Smooth muscle cell (in vitro differentiated cells): Measurements from ENCODE around the gene MRPS26. TPM values are rescaled to one million over a fixed set of nuclear protein-coding genes. Genes with fewer than 3 reads are reported as not detected.

Experiments used
- DNase-seq: peaks from one replicate; lab custom pipeline; 2025; ENCODE audit not compliant: unreplicated experiment; lab: John Stamatoyannopoulos, UW
- H2AFZ ChIP-seq: fragments of 200-600 bp; sonication (generic); 2 replicates; pipeline ENCODE4 v1.6.0; 2016; ENCODE audit warnings: antibody characterized with exemption, low read depth, mild to moderate bottlenecking
- H3F3A ChIP-seq: fragments of 200-600 bp; sonication (generic); 2 replicates; pipeline ENCODE4 v1.6.0; 2017; ENCODE audit warnings: antibody characterized with exemption, low read depth
- H3K27ac ChIP-seq: fragments of 200-600 bp; sonication (generic); 2 replicates; pipeline ENCODE4 v1.5.1; 2016; ENCODE audit warnings: low read depth, mild to moderate bottlenecking
- H3K27me3 ChIP-seq: fragments of 200-600 bp; sonication (generic); 2 replicates; pipeline ENCODE4 v1.6.1; 2016; ENCODE audit warnings: low read depth, mild to moderate bottlenecking
- H3K36me3 ChIP-seq: fragments of 200-600 bp; sonication (generic); 2 replicates; pipeline ENCODE4 v1.5.1; 2016; ENCODE audit warnings: low read depth
- H3K4me1 ChIP-seq: fragments of 200-600 bp; sonication (generic); 2 replicates; pipeline ENCODE4 v1.5.1; 2016; ENCODE audit warnings: low read depth
- H3K4me2 ChIP-seq: fragments of 200-600 bp; sonication (generic); 2 replicates; pipeline ENCODE4 v1.6.0; 2016; ENCODE audit warnings: mild to moderate bottlenecking
- H3K4me3 ChIP-seq: fragments of 200-600 bp; sonication (generic); 2 replicates; pipeline ENCODE4 v1.5.1; 2016; ENCODE audit warnings: mild to moderate bottlenecking
- H3K79me2 ChIP-seq: fragments of 200-600 bp; sonication (generic); 2 replicates; pipeline ENCODE4 v1.6.0; 2016; ENCODE audit warnings: low read depth, mild to moderate bottlenecking
- H3K9ac ChIP-seq: fragments of 200-600 bp; sonication (generic); 2 replicates; pipeline ENCODE4 v1.6.0; 2016; ENCODE audit warnings: low read depth
- H3K9me3 ChIP-seq: fragments of 200-600 bp; sonication (generic); replicated peaks from 2 replicates; pipeline ENCODE4 v1.5.1; 2016; ENCODE audit warnings: low read depth
- H4K20me1 ChIP-seq: fragments of 200-600 bp; sonication (generic); 2 replicates; pipeline ENCODE4 v1.6.0; 2016; ENCODE audit warnings: low read depth
- CTCF ChIP-seq: fragments of 200-600 bp; sonication (generic); IDR thresholded peaks from 2 replicates; pipeline ENCODE4 v1.5.1; 2017; ENCODE audit warnings: borderline replicate concordance, mild to moderate bottlenecking, antibody characterized with exemption; ENCODE audit not compliant: insufficient read depth, poor library complexity, severe bottlenecking
- WGBS: methylation state at CpG from one replicate; pipeline ENCODE4 v1.1.7; 2016; ENCODE audit warnings: low lambda C conversion rate; 5-methylcytosine and 5-hydroxymethylcytosine counted together
- polyA plus RNA-seq: library from polyadenylated mRNA; unstranded; fragments of >200 nt; fragmentation: Nextera tagmentation; extraction: Ambion mirVana; gene quantifications from 2 replicates; pipeline ENCODE4 v1.2.1, GENCODE V29; 2016
- total RNA-seq: library from RNA; depleted of rRNA; stranded (reverse); fragments of >200 nt; gene quantifications from 2 replicates; pipeline ENCODE4 v1.2.3, GENCODE V29; 2014

Gene MRPS26
- total and polyA plus RNA-seq, 2 experiments from 2014 or later = 18.3 to 62.9 TPM

- Histone ChIP-seq H3K79me2 (no peaks in the 10 kb centered on the region), H3K4me1 (no peaks in the 10 kb centered on the region), H3K36me3 (no peaks in the 10 kb centered on the region), H3K9me3 (no peaks in the 10 kb centered on the region), H4K20me1 (no peaks in the 10 kb centered on the region), H3K4me2 (no peak overlapping the region), H3K4me3 (no peak overlapping the region), H3K9ac (no peak overlapping the region), H2AFZ (no peak overlapping the region), H3K27me3 (no peaks in the 10 kb centered on the region), H3K27ac (no peak overlapping the region), H3F3A (no peaks in the 10 kb centered on the region)
- TF ChIP-seq CTCF = no peak
- no peak for DNase-seq
- 98% methylated on average over 8 of the region's 8 CpGs for WGBS
Measured at GRCh38 chr20:3040086-3040485, 5.8 kb upstream of the MRPS26 start.

GRCh38 chr20:3041854-3042409, 3.9 kb upstream of the MRPS26 start:
- no peaks in the 10 kb centered on the region for H3F3A ChIP-seq
- no peak overlapping the region for H3K9ac ChIP-seq
- no peaks in the 10 kb centered on the region for H4K20me1 ChIP-seq
- no peaks in the 10 kb centered on the region for H3K36me3 ChIP-seq
- no peaks in the 10 kb centered on the region for H3K4me1 ChIP-seq
- no peak for DNase-seq
- H2AFZ ChIP-seq = no peak overlapping the region
- peaks cover 8% of the 10 kb centered on the region for H3K79me2 ChIP-seq
- H3K4me3 ChIP-seq = no peak overlapping the region
- 84% methylated on average over 10 of the region's 10 CpGs for WGBS
- H3K9me3 ChIP-seq = no peaks in the 10 kb centered on the region
- no peak overlapping the region for H3K27ac ChIP-seq
- H3K27me3 ChIP-seq = no peaks in the 10 kb centered on the region
- H3K4me2 ChIP-seq = no peak overlapping the region
- no peak for TF ChIP-seq CTCF

- no peak overlapping the region for H3K27ac ChIP-seq
- whole genome bisulfite sequencing = 93% methylated on average over 5 of the region's 5 CpGs
- TF ChIP-seq CTCF = no peak
Measured at GRCh38 chr20:3042625-3043024, 3.2 kb upstream of the MRPS26 start.

GRCh38 chr20:3043322-3043721, 2.5 kb upstream of the MRPS26 start, which contains the start of gene GNRH2:
Gene GNRH2, plus strand, starts transcription at chr20:3043622. Its CDS starts 793 bp downstream, at chr20:3044415.
- DNase-seq = no peak
- Histone ChIP-seq H4K20me1 (no peaks in the 10 kb centered on the region), H2AFZ (no peak within 1 kb of the TSS), H3F3A (no peaks in the 10 kb centered on the region), H3K9me3 (no peaks in the 10 kb centered on the region), H3K4me3 (no peak within 1 kb of the TSS), H3K27ac (no peak within 1 kb of the TSS), H3K79me2 (peaks cover 13% of the 10 kb centered on the region), H3K36me3 (no peaks in the 10 kb centered on the region), H3K9ac (no peak within 1 kb of the TSS), H3K4me1 (no peaks in the 10 kb centered on the region), H3K4me2 (no peak within 1 kb of the TSS), H3K27me3 (no peaks in the 10 kb centered on the region)
- 69% methylated on average over 3 of the region's 3 CpGs for WGBS
- TF ChIP-seq CTCF = no peak

More at GRCh38 chr20:3042625-3043024, 3.2 kb upstream of the MRPS26 start:
- H2AFZ ChIP-seq = no peak overlapping the region
- no peaks in the 10 kb centered on the region for H3K27me3 ChIP-seq
- H3K9me3 ChIP-seq = no peaks in the 10 kb centered on the region
- H3K4me1 ChIP-seq = no peaks in the 10 kb centered on the region
- H3K4me2 ChIP-seq = no peak overlapping the region
- no peaks in the 10 kb centered on the region for H3F3A ChIP-seq
- no peak for DNase-seq
- H3K9ac ChIP-seq = no peak overlapping the region
- no peak overlapping the region for H3K4me3 ChIP-seq
- H3K79me2 ChIP-seq = peaks cover 13% of the 10 kb centered on the region
- no peaks in the 10 kb centered on the region for H4K20me1 ChIP-seq
- no peaks in the 10 kb centered on the region for H3K36me3 ChIP-seq
